Stimulated activated CD8-positive, alpha-beta memory T cell treated with anti-CD3 and anti-CD28 coated beads, Interleukin-12 subunit alpha, Interleukin-12 subunit beta, amount 100 ng/mL, for 24 hours (primary cell): ENCODE data around the gene ACP1.

Experiments used
- DNase-seq: peaks from one replicate; pipeline ENCODE4 v3.0.0-alpha.2; 2020; ENCODE audit errors: extremely low read depth

The ACP1 gene

GRCh38 chr2:264493-265468, at the start of gene ACP1:
Gene ACP1 (plus strand): TSS chr2:264947. CDS start chr2:264965, 18 bp downstream.
- peak; percentile 82 for DNase-seq

DNA sequence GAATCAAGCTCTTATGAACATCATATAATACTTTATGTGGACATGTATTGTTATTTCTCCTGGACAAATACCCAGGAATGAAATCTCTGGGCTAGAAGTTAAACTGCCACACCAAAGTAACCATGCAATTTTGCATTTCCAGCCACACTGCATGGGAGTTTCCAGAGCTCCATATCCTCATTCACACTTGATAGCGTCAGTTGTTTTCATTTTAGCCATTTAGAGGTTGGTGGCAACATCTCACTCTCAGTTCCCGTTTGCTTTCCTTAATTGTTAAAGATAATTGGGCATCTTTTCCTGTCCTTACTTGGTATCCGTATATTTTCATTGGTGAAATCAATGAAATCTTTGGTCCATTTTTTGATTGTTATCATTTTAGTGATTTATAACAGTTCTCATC, 48.7 kb upstream of the ACP1 start:
- no peak for DNase-seq

DNA sequence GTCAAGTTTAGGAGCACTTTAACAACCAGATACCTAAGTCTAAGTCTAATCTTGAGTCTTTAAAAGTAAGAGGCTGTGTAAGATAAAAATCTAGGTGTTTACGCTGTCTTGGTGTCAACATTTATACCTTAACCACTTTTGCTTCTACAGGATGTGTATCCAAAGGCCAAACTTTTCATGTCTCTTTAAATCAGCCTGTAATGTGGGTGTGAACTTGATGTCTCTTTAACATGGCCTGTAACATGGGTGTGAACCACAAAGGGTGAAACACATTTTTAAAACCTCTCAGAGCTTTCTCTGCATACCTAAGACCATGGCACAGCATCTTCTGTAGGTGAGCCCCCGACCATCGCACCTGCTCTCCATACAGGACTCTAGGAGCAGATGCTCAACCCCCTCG, 41.3 kb upstream of the ACP1 start:
- DNase-seq, result no peak

DNA sequence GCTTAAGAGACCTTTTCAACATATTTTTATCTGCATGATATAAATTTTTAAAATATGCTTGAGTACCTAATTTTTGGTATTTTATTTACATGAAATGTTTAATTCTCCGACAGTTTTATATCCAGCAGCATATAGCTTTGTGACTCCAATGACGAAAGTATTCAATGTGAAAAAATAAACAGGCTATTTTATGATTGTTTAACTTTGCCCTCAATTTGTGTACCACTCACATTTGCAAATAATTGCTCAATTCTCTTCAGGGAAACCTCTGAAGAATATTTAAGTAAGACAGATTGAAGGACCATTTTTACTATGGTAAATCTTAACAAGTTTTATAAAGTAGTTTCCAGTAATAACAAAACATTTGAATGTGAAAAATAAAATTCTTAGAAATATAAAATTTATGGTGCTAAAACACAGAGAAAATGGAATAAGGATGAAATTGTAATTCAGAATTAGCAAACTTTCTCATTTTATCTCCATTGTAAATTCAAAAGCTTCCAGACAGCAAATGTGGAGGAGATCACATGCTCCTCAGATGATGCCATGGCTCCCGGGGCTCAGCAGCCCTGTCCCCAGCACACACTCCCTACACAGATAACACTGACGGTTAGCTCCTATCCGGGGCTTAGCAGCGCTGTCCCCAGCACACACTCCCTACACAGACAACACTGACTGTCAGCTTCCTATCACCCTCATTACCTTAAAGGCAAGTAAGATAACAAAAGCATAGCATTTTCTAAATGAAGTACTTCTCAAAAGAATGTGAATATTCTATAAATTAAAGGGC, 40.6 kb upstream of the ACP1 start:
- no peak for DNase-seq

- no peak for DNase-seq
Observed at GRCh38 chr2:228115-228514, 36.6 kb upstream of the ACP1 start.

GRCh38 chr2:228518-229278, 36.0 kb upstream of the ACP1 start:
- no peak for DNase-seq

DNA sequence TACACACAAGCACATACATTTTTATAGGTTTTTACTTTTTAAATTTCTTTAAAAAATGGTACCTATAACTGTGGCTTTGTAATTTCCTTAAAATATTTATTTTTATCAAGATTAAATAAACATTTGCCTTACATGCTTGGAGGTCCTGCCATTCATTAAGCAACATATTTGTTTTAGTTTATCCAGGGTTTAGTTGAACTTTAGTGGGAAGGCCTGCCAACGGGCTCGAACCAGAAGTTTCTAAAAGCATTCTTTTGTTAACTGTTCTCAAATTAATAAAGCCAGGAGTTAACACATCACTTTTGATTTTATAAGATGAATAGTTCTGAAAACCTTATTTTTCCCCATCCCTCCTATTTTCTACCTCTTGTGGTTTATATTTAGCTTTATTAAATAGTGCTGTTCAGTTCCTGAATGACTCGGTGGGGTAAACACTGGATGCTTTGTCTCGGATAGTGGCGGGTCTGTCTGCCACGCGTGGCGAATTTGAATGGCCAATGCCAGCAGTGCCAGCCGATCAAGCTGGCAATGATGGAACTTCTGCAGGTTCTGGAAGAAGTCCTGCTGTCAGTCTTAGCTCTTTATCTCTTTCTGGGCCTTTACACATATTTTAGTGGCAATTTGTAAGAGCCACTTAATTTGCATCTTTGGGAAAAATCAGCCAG, 33.1 kb upstream of the ACP1 start:
- no peak for DNase-seq

GRCh38 chr2:233030-233429, 31.7 kb upstream of the ACP1 start:
- no peak for DNase-seq

- DNase-seq, result no peak
Observed at GRCh38 chr2:234421-234820, 30.3 kb upstream of the ACP1 start.

DNA sequence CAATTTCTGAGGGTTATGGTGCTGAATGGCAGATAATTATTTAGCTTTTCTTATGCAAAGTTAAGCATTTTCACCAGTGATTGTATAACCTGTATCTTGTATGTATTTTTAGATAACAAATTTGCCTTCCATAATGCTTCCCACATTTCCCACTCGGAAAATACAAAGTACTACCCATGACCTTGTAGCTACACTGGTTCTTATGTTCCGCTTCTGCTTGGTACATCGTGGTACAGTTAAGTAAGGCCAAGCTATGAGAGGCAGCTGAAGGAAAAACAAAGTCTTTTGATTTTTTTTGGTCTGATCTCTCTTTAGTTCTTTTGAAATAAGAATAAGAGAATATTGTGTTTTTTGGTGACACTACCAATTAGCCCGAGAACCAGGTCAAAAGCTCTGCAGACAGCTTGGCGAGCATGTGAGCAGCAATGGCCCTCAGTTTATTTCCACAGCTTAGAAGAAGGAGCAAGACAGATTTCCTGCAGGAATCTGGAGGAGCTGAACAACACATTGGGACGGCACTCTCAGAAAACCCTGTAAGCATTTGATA, 27.7 kb upstream of the ACP1 start:
- no peak for DNase-seq

DNA sequence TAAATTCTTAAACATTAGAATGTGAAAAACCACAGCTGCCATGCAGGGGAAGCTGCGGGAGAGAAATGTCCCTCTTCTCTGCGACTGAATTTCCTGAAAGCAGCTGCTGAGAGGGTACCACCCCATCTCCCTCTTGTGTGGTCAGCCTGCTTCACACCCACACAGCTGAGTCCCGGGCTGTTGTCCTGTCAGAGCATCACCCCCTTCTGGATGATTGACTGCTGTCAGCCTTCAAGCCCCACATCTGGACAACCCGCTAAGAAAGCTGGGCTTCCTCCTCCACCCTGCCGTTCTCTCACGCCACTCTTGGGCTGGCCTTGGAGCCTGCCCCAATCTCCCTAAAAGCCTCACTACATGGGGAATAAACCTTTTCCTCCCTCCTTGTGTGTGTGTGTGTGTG, 26.9 kb upstream of the ACP1 start:
- DNase-seq, result no peak

DNA sequence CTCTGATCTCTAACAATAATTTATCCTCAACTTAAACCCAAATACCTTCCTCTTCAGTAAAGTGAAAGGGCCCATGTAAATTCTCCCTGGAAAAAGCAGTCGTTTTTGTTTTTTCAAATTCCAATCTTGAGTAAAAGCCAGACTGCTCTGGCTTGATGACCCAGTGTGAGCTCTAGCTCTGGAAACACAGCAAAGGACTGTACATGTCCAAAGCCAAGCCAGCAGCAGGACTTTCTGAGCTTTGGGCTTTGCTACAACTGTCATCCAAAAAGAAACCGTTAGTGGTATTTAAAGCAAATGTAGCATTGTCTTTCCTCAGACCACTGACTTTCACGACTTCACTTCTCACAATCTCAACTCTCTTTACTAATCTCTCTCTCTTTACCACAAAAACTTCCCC, 26.3 kb upstream of the ACP1 start:
- DNase-seq, result no peak

GRCh38 chr2:238869-239268, 25.9 kb upstream of the ACP1 start:
- DNase-seq, result no peak

- no peak for DNase-seq
Observed at GRCh38 chr2:244547-244946, 20.2 kb upstream of the ACP1 start.

DNA sequence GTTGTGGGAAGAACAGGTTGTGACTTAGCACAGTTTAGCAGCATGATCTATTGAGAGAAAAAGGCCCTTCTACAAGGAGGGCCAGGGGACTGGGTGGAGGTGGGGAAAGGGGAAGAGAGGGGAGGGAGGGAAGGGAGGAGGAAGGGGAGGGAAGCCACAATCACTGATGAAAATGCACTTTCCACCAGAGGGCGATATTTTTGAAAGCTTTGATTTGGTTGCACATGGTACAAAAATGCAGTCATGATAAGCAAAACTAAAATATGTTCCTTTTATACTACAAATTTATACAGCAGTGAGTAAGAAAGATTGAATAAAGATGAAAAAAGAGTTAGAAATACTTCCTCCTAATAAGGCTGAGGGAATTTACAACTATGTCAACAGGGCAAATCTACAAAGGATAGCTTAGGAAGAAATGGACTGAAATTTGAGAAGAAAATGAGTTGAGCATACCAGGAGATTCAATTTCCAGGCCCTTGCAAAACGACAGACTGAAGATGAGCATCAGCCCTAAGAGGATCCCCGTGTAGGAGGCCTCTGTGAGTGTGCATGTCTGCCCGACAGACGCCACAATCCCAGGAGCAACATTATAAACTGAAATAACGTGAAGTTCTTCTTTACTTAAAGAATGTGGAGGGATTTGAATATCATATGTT, 18.1 kb upstream of the ACP1 start:
- DNase-seq, result no peak

DNA sequence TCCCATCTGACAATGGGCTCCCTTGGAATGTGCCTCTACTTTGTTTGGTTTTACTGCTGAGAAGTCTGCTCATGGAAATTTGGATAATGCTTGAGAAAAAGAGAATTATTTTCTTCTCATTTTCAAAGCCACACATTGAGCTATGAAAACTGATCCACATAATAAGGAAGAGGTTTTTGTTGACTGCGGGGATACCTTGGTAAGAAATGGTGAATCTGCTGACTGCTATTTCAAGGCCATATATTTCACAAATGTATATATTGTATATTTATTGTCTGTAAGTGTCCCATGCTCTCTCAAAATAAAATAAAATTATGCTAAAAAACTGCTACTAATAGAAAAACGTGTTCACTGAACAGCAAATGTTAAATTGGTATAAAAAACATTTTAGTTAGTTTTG, 16.0 kb upstream of the ACP1 start:
- no peak for DNase-seq

DNA sequence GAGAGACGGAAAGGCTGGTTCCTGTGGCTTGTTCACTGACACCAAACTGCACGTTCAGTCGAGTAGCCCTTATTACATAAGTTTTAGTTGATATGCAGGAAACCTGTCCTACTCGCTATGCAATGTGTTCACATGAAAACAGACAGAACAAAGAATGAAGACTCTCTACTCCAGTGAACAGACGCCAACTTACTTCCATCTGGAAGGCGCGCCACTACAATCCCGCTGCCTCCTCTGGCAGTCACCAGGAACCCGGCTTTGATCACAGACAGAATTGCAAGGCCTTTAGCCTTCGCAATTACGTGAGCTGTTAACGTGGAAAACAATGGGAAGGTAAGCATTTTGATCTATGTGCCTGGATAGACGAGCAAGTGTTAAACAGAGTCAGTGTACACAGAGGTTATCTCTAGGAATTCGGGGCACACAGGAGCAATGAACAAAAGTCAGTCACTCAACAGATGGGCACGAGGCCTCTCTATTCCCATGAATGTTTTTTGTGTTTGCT, 15.2 kb upstream of the ACP1 start:
- DNase-seq, result no peak

DNA sequence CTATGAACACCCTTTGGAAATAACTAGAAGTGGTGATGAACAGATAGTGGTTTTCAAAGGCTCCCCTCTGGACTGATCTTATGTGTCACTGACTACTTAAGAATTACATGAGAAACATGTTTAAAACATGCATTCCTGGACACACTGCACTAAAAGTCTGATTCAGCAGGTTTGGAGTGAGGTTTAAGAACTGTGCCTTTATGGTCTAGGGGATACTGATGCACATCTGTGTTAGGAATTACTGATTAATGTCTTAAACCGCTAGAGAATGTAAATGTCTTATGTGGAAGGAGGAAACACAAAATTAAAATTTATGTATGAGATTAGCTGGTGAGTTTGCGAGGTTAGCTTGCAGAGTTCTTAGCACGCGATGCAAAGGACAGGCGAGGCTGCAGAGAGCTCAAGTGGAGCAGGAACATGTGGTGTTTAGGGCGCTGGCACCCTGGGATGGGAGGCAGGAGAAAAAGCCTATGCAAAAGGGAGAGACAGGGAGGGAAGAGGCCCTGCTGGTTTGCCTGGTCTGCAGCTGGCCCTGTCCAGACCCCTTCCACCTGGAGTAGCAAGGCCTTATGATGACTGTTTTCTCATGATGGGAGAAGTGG, 12.6 kb upstream of the ACP1 start:
- DNase-seq, result no peak

DNA sequence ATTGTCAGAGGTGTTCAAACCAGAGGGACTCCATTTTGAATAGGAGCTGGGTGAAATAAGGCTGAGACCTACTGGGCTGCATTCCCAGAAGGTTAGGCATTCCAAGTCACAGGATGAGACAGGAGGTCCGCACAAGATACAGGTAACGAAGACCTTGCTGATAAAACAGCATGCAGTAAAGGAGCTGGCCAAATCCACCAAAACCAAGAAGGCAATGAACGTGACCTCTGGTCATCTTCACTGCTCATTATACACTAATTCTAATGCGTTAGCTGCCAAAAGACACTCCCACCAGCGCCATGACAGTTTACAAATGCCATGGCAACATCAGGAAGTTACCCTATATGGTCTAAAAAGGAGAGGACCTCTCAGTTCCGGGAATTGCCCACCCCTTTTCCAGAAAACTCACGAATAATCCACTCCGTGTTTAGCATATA, 11.5 kb upstream of the ACP1 start:
- no peak for DNase-seq

DNA sequence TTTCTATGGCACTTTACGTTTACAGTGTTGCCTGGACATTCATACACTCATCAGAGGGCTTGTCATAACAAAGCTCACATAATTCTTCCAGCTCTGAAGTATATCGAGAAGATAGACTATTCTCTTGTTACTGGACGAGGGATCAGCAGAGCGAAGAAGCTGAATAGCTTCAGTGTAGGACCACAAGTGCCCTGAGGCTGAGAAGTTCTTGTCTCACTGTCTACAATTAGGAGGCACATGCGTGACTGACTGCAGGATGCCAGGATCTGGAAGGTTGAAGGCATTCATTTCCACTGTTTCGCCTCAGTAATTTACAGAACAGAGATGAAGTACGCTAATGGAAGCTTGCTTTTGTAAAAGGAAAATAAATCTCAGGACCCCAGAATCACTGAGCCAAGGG, 10.5 kb upstream of the ACP1 start:
- DNase-seq, result no peak
